Stimulated activated CD4-positive, alpha-beta T cell treated with anti-CD3 and anti-CD28 coated beads, Interleukin-12 subunit alpha, Interleukin-12 subunit beta, amount 100 ng/mL, for 4 hours (primary cell): ENCODE data around the gene GTF2H4.
"Not testable (repeated sequence)": the region's sequence is repeated elsewhere in the genome, so short reads cannot be mapped to it uniquely, and the experiment has no call there.

ENCODE experiments used
- DNase-seq: peaks from one replicate; pipeline ENCODE4 v3.0.0-alpha.2; 2020

Gene GTF2H4

DNA sequence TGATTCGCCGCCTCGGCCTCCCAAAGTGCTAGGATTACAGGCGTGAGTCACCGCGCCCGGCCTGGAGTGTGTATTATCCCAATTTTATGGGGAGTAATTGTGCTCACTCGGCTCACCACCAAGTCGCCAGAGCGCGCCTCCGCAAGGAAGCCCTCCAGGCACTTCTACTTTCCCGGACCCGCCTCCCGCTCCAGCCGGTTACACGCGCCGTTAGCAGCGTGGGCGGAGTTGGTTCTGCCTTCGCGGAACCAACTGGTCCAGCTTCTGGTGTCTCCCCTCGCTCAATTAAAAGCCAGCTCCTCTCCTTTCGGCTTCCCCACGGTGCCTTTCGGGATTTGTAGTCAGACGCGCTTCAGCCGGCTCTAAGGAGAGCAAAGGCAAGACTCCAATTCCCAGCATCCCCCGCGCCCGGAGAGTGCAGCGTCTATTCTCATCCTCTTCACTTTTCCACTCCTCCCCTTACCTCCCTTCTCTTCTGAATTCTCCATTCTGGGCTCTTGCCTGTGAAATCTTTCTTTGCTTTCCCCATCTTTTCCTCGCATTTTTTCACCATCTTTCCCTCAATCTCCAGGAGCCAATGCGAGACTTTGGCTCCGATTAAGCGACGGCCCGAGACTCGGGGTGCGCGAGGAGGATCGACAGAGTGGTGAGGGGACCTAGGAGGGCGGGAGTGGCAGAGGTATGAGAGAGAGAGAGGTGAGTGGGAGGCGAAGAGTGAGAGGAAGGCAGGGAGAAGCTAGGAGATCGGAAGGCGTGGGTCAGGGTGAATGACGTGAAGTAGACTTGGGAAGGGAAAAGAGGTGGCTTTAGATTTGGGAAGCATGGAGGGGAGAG is at the start of gene GTF2H4:
TSS of gene GTF2H4 (plus strand) at position 450 of the 834 bp plus-strand sequence.
- DNase-seq = peak; percentile 91

DNA sequence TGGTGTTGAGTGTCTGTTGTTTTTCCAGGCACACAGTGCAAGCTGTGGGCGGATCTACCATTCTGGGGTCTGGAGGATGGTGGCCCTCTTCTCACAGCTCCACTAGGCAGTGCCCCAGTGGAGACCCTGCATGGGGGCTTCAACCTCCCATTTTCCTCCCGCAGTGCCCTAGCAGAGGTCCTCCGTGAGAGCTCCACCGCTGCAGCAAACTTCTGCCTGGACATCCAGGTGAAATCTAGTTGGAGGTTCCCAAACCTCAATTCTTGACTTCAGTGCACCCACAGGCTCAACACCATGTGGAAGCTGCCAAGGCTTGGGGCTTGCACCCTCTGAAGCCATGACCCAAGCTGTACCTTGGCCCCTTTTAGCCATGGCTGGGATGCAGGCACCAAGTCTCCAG is 48.3 kb upstream of the GTF2H4 start:
- not testable (repeated sequence) for DNase-seq

GRCh38 chr6:30861257-30862048 is 46.6 kb upstream of the GTF2H4 start:
- no peak for DNase-seq

DNA sequence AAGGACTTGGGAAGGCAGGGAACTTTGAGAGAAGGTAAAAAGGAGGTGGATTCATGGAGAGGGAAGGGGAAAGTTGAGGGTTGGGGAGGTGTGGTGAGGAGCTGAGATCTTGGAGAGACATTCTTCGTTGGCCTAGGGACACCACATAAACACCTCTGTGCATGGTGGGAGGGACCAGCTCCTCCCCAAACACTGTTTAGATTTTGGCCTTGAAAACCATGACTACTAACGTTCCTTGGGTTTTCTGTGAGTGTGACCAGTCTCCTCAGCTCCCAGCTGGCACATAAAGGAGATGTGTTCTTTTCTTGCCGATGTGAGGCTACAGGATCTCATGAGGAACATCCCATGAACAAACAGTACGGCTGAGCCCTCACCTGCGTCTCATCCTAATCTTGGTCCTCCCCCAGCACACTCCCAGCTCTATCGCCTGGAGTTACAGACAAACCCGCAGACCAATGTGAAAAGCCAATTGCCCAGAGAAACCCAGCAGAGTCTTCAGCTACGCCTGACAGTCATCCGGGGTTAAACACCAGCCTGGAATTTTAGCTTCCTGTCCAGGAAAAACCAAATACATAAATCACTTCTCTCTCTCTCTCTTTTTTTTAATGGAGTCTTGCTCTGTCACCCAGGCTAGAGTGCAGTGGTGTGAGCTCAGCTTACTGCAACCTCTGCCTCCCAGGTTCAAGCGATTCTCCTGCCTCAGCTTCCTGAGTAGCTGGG is 45.7 kb upstream of the GTF2H4 start:
- no peak for DNase-seq

DNA sequence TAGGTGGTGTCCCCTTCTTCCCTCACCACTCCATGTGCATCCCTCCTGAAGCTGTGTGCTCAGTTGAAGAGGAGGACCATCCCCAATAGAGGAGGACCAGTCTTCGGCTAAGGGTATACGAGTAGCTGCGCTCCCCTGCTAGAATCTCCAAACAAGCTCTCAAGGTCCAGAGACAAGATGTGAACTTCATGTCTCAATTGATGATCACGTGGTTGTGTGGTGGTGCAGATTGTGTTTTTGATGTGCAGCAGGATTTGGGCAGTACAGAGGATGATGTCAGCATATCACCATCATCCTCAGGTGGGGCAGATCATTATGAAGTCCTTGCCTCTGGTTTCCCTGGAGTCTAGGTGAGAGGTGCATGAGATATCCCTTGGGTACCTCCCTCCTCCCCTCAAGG is 43.7 kb upstream of the GTF2H4 start:
- DNase-seq = no peak

- DNase-seq = not testable (repeated sequence)
Measured at GRCh38 chr6:30869241-30869749, 38.7 kb upstream of the GTF2H4 start.

GRCh38 chr6:30870546-30870945 is 37.5 kb upstream of the GTF2H4 start:
- DNase-seq = no peak

DNA sequence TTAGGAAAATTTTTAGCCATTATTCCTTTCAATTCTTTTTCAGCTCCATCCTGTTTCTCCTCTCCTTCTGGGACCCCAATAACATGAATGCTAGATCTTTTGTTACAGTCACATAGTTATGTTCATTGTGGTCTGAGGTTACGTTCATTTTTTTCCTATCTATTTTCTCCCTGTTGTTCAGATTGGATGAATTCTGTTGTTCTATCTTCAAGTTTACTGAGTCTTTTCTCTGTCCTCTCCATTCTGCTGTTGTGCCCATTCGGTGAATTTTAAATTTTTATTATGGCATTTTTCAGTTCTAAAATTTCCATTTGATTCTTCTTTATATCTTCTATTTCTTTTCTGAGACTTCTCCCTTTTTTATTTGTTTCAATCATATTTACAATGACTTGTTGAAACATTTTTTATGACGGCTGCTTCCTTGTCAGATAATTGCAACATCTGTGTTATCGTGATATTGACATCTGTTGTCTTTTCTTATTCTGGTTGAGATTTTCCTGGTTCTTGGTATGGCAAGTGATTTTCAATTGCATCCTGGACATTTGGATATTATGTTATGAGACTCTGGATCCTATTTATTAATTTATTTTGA is 36.3 kb upstream of the GTF2H4 start:
- DNase-seq = no peak

GRCh38 chr6:30873137-30873640 is 34.8 kb upstream of the GTF2H4 start:
- no peak for DNase-seq

- not testable (repeated sequence) for DNase-seq
Measured at GRCh38 chr6:30873795-30874194, 34.2 kb upstream of the GTF2H4 start.

GRCh38 chr6:30875244-30876038 is 32.6 kb upstream of the GTF2H4 start:
- DNase-seq = no peak

- no peak for DNase-seq
Measured at GRCh38 chr6:30876039-30876730, 31.8 kb upstream of the GTF2H4 start.

GRCh38 chr6:30877419-30878262 is 30.4 kb upstream of the GTF2H4 start:
- DNase-seq = peak; percentile 70

DNA sequence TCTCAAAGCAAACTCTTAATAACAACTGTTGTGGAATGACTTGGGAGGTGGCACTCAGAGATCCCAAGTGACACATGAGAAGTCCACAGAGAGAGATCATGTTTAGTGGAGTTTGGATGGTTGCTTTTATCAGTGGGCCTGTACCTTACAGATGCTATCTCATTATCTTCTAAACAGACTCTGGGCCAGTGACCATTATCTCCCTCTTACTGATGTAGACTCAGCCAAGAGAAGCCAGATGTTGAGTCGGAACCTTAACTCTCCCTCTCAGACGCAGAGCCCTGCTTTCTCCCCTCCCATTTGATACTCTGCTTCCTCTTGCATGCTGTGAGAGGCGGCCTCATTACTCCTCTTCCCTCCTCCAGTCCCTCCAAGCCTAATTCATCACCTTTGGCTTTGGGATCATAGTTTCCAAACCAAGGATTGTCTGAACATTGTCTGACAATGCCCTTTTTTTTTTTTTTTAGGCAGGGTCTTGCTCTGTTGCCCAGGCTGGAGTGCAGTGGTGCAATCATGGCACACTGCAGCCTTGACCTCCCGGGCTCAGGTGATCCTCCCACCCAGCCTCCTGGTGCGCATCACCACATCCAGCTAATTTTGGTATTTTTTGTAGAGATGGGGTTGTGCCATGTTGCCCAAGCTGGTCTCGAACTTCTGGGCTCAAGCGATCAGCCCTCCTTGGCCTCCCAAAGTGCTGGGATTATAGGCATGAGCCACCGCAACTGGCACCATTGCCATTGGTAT is 28.2 kb upstream of the GTF2H4 start:
- no peak for DNase-seq

- DNase-seq = no peak
Measured at GRCh38 chr6:30880698-30881252, 27.2 kb upstream of the GTF2H4 start.

GRCh38 chr6:30881392-30882203 is 26.4 kb upstream of the GTF2H4 start:
- DNase-seq = no peak

- no peak for DNase-seq
Measured at GRCh38 chr6:30882204-30882758, 25.7 kb upstream of the GTF2H4 start.
